SKM-1 (cell line): ENCODE measurements around the gene ZFAND3.
"Not testable (repeated sequence)": the region's sequence is repeated elsewhere in the genome, so short reads cannot be mapped to it uniquely, and the experiment has no call there.

Source experiments
- DNase-seq: peaks from one replicate; lab custom pipeline; 2025; ENCODE audit not compliant: unreplicated experiment; lab: John Stamatoyannopoulos, UW

ZFAND3 gene

DNA sequence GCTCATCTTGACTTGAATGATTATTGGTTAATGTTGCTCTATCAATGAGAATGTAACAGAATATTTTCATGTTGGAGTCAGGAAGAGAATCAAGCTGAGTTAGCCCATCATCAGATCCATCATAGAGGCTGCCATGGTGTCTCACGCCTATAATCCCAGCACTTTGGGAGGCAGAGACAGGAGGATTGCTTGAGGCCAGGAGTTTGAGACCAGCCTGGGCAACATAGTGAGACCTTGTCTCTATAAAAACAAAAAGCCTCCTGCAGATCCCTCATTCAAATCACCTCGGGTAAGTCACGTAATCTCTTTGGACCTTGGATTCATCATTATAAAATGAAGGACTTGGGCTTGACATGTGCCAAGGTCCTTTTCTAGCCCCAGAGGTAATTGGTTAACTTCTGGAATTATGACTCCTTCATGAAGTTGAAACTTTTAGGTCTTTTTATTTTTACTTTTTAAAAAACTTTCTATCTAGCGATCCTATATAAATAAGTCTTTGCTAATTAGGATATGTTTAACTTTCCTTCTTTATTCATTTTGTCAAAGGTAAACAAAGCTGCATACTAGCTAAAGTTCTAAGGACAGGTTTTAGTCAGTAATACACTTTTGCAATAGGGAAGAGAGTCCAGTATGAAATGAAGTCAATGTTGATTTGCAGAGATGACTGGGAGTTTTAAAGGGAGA, 110.9 kb downstream of the ZFAND3 start:
- no peak for DNase-seq

DNA sequence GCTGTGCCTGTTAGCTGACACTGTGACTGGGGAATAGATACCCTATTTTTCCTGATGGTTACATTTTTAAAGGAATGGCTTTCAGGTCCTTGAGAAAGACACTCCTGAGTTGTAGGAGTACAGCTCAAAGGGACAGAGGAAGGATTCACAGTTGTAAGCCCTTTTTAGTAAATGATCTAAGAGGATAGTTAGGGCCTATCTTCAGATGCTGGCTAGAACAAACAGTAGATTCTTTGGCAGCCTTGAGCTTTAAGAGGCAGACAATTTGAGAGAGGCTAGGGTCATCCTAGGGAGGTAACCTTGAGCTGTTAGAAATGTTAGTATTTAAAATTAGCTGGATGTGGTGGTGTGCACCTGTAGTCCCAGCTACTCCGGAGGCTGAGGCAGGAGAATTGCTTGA, 111.5 kb downstream of the ZFAND3 start:
- DNase-seq, result no peak

DNA sequence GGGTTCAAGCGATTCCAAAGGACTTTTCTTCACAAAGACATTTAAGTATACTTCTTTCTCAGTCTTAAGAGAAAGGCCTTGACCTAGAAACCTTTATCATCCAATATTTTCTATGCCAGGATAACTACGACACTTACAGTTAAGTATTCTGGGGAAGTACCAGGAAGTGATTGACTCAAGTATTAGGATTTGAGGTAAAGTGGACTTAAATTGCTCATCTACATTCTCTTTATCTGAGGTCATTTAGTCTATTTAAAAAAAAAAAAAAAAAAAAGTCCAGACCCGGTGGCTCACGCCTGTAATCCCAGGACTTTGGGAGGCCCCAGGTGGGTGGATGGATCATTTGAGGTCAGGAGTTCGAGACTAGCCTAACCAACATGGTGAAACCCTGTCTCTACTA, 114.7 kb downstream of the ZFAND3 start:
- no peak for DNase-seq

DNA sequence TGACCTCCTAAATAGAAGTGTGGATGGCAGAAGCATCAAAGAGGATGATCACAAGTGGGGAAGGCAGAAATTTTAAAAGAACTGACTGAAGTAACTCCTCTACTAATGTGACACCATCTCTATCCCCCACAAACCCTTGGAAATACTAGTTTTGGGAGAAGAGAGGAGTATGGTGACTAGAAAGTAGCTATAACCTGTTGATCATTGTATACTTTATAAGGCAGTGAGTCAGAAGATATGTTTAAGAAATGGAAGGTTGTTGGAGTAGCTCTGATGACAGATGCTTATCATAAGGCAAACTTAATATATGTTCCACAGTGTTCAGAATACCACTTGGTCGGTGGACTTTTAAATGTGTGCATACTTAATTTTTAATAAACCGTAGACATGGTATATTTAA, 116.6 kb downstream of the ZFAND3 start:
- DNase-seq, result no peak

DNA sequence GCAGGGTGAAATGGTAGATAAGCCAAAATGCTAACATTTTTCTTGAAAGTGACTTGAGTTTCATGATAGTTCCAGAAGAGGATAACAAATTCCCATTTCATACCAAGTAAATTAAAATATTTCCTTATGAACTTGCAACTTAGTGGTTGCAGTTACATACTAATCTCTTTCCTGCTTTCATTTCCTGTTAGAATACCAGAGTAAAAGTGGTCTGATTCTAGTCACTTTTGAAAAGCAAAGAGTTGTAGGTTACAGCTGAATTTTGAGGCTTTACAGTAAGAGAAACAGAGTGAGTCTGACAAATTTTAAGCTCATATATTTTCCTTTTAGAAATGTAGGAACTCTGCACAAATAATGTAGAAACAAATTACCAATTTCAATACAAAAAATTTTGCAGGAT, 117.4 kb downstream of the ZFAND3 start:
- DNase-seq, result no peak

DNA sequence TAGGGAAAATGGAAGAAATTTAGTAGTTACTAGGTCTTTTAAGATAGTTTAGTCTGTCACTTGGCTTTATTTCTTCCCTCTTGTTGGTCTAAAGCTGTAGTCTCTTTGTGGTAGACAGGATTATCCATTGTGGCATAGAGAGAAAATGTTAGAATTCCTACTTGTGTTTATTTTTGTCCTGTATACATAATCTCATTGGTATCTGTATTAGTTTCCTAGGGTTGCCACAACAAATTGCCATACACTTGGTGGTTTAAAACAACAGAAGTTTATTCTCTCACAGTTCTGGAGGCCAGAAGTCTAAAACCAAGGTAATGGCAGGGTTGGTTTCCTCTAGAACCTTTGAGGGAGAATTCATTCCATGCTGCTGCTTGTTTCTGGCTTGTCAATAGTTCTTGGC, 119.4 kb downstream of the ZFAND3 start:
- DNase-seq, result no peak

DNA sequence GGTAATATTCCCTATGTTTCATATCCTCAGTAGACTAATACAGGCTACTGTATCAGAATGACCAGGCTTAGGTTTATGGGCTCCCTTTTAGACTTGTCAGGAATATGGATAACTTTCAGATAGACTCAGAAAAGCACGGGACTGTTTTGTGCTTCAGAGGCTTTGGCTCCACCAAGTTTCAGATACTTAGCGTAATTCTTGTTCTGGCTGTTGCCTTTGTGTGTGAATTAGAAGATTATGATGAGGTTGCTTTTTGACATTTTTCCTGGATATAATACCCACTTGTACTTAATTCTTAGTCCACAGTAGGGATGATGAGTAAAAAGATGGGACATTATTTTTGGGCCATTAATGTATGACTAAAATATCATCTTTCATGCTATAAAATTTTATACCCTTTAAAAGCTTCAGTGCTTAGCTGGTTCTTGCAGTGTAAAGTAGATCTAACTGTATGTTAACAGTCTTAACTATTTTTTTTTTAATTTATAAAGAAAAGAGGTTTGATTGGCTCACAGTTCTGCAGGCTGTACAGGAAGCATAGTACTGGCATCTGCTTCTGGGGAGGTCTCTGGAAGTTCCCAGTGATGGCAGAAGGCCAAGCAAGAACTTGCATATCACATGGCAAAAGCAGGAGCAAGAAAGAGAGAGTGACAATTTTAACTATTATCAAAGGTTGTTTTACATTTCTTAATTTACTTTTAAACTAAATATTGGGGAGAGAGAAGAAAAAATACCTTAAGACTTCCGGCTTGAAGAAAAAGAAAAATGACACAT, 120.7 kb downstream of the ZFAND3 start:
- DNase-seq, result no peak

DNA sequence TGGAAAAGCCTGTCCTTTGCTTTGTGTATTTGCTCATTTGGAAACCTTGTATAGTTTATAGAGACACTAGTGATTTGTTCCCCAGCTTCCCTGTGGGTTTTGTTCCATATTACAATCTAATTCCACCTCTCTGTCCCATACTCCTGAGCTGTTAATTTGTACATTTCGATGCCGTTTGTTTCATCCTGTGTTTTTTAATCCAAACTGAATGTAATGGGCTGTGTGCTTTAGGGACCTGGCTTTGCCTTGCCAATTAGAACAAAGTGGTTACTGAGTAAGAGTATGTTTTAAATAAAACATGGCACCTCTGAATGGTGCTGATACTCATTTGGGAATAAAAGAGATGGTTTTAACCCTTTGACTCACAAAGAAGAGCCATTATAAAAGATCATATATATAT, 122.3 kb downstream of the ZFAND3 start:
- DNase-seq, result no peak

DNA sequence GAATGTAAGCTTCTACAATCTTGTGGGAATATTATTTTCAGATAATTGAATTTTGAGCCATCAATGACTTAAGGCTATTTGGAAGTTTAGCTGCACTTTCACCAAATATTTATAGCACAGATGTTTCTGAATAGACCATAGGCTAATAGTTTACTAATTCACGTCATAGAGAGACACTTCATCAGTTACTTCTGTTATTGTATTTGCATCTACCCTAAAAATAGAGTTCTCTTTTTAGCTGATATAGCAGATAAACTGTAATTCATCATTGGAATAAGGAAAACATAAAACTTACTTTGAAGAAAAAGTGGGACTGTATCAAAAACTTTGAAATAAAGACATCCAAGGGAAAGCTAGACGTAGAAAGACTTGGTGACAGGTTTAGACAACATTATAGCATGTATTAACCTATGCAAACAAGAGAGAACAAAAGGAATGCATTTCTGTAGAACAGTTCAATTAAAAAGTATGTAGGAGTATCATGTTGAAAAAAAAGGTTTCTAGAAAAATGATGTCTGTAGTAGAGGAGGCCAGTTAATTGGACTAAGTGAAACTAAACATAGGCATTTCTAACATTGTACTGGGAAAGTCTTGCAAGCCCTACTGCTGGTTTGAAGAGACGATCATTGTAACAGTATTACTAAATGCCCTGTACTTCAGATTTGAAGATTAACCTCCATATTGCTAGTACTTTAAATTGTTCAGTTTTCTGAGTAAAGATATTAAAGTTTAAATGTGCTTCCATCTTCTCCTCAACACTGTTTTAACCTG, 123.3 kb downstream of the ZFAND3 start:
- DNase-seq, result no peak

DNA sequence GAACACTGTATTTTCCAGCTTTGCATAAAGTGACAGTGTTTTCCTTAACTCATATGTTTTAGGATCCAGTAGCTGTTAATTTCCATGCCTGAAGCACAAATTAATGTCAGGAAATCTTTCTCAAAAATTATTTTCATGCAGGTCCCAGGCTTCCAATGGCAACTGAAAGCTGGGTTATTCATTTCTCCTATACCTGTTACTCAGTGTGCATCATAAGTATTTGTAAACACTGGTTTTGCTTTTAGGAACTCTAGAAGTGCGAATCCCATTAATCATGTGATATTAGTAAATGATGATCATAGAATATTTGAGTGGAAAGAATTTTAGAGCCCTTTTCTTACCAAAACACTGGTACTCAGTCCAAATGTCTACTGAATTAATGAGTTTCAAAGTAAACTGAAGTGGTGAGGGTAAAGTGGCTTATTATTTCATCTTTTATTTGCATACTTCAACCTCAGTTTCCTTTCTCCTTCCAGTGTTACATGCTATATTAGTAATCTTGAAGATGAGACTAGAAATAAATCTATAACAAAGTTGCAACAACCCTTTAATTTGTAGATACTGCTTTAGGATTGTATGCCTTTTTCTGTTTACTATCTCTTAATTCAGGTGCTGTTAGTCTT, 124.0 kb downstream of the ZFAND3 start:
- DNase-seq, result no peak

DNA sequence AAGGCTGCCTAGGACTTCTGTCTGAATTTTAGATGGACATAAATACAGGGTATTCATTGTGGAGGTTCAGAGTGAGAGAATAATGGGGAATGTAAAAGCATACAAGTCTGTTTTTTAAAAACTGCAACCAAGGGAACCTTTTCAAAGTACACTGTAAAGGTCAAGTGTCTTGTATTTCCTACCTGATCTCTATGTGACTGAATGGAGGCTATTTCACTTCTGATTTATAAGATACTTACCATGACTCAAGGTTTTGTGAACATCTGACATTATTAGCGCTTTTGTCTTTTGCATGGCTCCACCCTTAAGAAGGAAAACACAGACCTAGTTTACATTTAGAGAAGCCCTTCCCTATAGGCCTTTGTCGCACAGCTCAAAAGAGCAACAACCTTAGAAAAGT, 126.5 kb downstream of the ZFAND3 start:
- no peak for DNase-seq

DNA sequence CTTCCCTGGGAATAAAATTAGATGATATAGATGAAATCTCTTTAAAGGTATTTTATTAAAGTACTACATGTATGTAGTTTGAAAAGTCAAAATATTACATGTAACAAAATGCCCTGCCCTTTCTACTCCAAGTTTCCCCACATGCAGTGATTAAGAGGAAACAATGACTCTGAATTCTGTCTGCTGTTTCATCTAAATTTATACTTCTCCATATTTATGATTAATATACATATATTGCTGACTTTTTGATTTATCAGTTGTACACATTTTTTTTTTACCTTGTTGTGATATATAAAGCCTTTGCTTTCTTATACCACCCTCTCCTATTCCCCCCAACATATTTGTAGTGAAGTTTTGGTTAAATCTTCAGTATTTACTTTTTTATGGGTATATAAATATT, 127.9 kb downstream of the ZFAND3 start:
- no peak for DNase-seq

DNA sequence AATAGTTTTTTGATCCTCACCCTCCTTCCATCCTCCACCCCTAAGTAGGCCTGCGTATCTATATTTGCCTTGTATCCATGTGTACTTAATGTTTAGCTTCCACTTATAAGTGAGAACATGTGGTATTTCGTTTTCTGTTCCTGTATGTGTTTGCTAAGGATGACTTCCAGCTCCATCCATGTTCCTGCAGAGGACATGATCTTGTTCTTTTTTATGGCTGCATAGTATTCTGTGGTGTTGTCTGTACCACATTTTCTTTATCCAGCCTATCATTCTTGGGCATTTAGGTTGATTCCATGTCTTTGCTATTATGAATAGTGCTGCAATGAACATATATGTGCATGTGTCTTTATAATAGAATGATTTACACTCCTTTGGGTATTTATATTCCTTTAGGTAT, 129.1 kb downstream of the ZFAND3 start:
- DNase-seq, result not testable (repeated sequence)

DNA sequence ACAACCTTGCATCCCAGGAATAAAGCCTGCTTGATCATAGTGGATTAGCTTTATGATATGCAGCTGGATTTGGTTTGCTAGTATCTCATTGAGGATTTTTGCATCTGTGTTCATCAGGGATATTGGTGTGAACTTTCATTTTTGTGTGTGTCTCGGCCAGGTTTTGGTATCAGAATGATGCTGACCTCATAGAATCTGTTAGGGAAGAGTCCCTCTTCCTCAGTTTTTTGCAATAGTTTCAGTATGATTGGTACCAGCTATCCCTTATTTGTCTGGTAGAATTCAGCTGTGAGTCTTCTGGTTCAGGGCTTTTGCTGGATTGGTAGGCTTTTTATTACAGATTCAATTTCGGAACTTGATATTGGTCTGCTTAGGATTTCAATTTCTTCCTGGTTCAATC, 132.5 kb downstream of the ZFAND3 start:
- DNase-seq, result no peak

DNA sequence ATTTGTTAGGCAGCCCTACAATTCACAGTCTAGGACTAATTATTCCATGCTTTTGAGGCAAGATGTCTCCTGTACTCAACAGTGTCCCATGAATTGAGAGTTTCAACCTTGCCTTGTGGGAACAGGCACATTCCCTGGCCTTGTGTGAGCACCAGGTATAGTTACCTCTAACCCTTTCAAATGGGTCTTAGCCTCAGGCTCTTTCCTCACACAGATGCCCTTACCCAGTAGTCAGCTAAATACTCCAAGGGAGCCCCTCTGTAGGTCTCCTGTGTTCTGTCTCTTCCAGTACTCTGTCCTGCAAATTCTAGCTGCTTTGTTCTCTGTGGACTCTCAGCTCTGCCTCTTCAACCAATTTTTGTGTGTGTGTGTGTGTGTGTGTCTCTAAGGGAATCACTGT, 135.3 kb downstream of the ZFAND3 start:
- DNase-seq, result no peak

DNA sequence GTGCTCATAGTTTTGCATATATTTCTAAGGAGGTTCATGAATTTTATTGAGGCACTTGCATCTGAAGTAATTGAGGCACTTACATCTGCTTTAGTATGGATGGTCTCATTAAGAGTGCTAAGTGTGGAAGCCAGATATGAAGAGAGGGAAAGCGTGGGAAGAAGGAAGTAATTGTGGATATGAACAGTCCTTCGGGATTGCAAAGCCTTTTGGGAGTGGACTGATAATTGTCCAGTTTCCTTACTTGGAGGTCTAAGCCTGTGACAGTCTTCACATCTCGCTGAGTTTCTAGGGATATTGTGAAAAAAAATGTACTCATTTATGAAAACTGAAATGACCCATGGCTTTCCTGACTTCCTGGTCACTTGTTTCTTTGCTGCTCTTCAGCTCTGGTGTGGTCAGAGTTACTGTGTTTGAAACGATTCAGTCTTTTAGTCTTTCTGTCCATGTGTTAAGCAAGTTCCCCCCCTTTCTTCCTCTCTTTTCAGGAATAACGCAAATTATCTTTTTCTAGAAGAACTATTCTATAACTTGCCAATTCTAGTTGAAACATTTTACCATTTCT, 137.3 kb downstream of the ZFAND3 start:
- DNase-seq, result no peak

DNA sequence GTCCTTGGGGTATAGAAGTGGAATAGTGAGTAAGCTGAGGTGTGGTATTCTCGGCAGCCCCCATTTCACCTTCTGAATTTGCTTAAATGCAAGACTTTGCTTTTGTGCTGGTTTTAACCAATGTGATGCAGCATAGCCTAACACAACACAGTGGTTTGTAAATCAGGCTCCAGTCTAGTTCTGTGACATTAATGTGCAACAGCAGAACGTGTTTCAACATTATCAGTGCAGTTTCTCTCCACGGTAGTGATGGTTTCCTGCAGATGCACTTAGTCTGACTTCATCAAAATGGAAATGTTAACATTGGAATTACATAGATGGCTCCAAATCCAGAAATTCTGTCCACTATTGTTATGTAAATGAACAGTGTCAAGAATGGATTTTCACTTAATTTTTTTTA, 139.5 kb downstream of the ZFAND3 start:
- no peak for DNase-seq

DNA sequence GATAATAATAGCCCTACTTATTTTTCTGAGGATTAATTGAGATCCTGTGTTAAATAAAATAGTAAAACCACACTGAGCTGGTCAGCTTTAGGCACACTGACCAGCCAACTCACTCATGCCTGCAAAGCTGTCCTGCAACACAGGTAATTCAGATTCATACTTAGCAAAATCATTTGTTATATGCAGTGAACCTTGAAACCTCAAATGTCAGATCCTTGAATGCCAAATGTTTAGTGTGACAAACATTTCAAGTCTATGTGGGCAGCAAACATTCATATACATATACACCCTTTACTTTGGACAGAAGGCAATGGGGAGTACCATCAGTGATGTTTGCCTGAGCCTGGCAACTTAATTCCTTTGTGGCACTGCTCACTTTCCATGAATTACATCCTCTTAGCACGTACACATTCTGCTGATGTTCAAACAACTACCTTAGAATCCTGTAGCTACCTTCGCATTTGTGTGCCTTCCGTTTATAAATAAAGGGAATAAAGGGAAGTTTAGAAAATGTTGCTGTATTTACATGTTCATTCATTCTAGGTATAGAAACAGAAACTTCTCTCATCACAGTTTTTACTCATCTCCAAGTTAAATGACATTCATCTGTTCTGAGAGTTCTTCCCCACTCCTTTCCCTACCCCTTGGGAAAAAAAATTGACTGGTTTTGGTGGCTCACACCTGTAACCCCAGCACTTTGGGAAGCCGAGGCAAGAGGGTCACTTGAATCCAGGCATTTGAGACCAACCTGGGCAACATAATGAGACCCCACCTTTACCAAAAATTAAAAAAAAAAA, 140.8 kb downstream of the ZFAND3 start:
- no peak for DNase-seq

DNA sequence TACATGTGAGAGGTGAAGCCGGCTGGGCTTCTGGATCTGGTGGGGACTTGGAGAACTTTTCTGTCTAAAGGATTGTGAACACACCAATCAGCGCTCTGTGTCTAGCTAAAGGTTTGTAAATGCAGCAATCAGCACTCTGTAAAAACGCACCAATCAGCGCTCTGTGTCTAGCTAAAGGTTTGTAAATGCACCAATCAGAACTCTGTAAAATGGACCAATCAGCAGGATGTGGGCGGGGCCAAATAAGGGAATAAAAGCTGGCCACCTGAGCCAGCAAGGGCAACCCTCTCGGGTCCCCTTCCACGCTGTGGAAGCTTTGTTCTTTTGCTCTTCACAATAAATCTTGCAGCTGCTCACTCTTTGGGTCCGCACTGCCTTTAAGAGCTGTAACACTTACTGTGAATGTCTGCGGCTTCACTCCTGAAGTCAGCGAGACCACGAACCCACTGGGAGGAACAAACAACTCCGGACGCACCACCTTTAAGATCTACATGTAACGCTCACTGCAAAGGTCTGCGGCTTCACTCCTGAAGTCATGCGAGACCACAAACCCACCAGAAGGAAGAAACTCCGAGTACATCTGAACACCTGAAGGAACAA, 143.1 kb downstream of the ZFAND3 start:
- not testable (repeated sequence) for DNase-seq
